ENCODE measurements around the gene TPR. TPM values are rescaled to one million over a fixed set of nuclear protein-coding genes. Genes with fewer than 3 reads are reported as not detected.

Gene TPR
- polyA plus RNA-seq, 1 donor (not counting 4 experiments of a cell fraction or from before 2014, with no cell fraction given), result 46.8 TPM

GRCh38 chr1:186308264-186309060 is 66.6 kb downstream of the TPR start:
- H3K9me3 ChIP-seq (ENCODE audit: control insufficient read depth, low read depth, low read length), result no peaks in the 10 kb centered on the region
- H3K27ac ChIP-seq (ENCODE audit: control insufficient read depth, insufficient read depth, low read length), result no peak overlapping the region
- no peaks in the 10 kb centered on the region for H3K27me3 ChIP-seq (ENCODE audit: control insufficient read depth, extremely low read depth, insufficient read depth, low read length)
- no peak overlapping the region for H3K4me3 ChIP-seq (ENCODE audit: control insufficient read depth in 2 of 3, extremely low read depth in 1 of 3, insufficient read depth in 2 of 3, low read depth in 1 of 3, low read length in 3 of 3)
- H3K36me3 ChIP-seq (ENCODE audit: control insufficient read depth in 2 of 2, extremely low read depth in 1 of 2, insufficient read depth in 2 of 2, low read length in 2 of 2), result peaks cover 1 to 5% of the 10 kb centered on the region in 2 experiments
- no peaks in the 10 kb centered on the region for H3K9me1 ChIP-seq (ENCODE audit: control insufficient read depth, extremely low read depth, insufficient read depth, low read length)
- dilution Hi-C loops (cut with MboI; ENCODE audit: extremely low pct_ligation_motif_present, low sequenced_read_pairs), result no loop called here
- TF ChIP-seq EZH2 (IDR thresholded peaks at IDR 0.05; ENCODE audit: low read length) (no peak), CTCF (optimal IDR thresholded peaks at IDR 0.05 in 1 of 3, IDR thresholded peaks at IDR 0.05 in 1 of 3, conservative IDR thresholded peaks at IDR 0.05 in 1 of 3; ENCODE audit: extremely low read depth in 1 of 3, insufficient read depth in 2 of 3, low read length in 3 of 3) (no peak)
- FAIRE-seq (no peak), DNase-seq (ENCODE audit: low read depth, low spot score) (no peak)
- H3K4me1 ChIP-seq (ENCODE audit: control insufficient read depth, extremely low read depth, insufficient read depth, low read length), result no peaks in the 10 kb centered on the region
- H3K4me2 ChIP-seq (ENCODE audit: control insufficient read depth, extremely low read depth, insufficient read depth, low read depth, low read length), result no peak overlapping the region
- H3K9ac ChIP-seq (ENCODE audit: control insufficient read depth, extremely low read depth, insufficient read depth, low read length), result no peak overlapping the region
- H2AFZ ChIP-seq (ENCODE audit: control insufficient read depth, low read length), result no peak overlapping the region
- H3K79me2 ChIP-seq (ENCODE audit: control insufficient read depth, insufficient read depth, low read length), result no peaks in the 10 kb centered on the region
- no peaks in the 10 kb centered on the region for H4K20me1 ChIP-seq (ENCODE audit: control insufficient read depth, extremely low read depth, insufficient read depth, low read length)

- FAIRE-seq (no peak), DNase-seq (ENCODE audit: low read depth, low spot score) (no peak)
- H3K9me1 ChIP-seq (ENCODE audit: control insufficient read depth, extremely low read depth, insufficient read depth, low read length), result no peaks in the 10 kb centered on the region
- no peak overlapping the region for H3K4me2 ChIP-seq (ENCODE audit: control insufficient read depth, extremely low read depth, insufficient read depth, low read depth, low read length)
- TF ChIP-seq EZH2 (IDR thresholded peaks at IDR 0.05; ENCODE audit: low read length) (no peak), CTCF (optimal IDR thresholded peaks at IDR 0.05 in 1 of 3, IDR thresholded peaks at IDR 0.05 in 1 of 3, conservative IDR thresholded peaks at IDR 0.05 in 1 of 3; ENCODE audit: extremely low read depth in 1 of 3, insufficient read depth in 2 of 3, low read length in 3 of 3) (no peak)
- H3K79me2 ChIP-seq (ENCODE audit: control insufficient read depth, insufficient read depth, low read length), result no peaks in the 10 kb centered on the region
- no peak overlapping the region for H3K27ac ChIP-seq (ENCODE audit: control insufficient read depth, insufficient read depth, low read length)
- no peak overlapping the region for H3K9ac ChIP-seq (ENCODE audit: control insufficient read depth, extremely low read depth, insufficient read depth, low read length)
- no peaks in the 10 kb centered on the region for H4K20me1 ChIP-seq (ENCODE audit: control insufficient read depth, extremely low read depth, insufficient read depth, low read length)
- dilution Hi-C loops (cut with MboI; ENCODE audit: extremely low pct_ligation_motif_present, low sequenced_read_pairs), result no loop called here
- no peaks in the 10 kb centered on the region for H3K9me3 ChIP-seq (ENCODE audit: control insufficient read depth, low read depth, low read length)
- peaks cover 0 to 4% of the 10 kb centered on the region in 2 experiments for H3K36me3 ChIP-seq (ENCODE audit: control insufficient read depth in 2 of 2, extremely low read depth in 1 of 2, insufficient read depth in 2 of 2, low read length in 2 of 2)
- no peak overlapping the region for H3K4me3 ChIP-seq (ENCODE audit: control insufficient read depth in 2 of 3, extremely low read depth in 1 of 3, insufficient read depth in 2 of 3, low read depth in 1 of 3, low read length in 3 of 3)
- no peaks in the 10 kb centered on the region for H3K27me3 ChIP-seq (ENCODE audit: control insufficient read depth, extremely low read depth, insufficient read depth, low read length)
- H3K4me1 ChIP-seq (ENCODE audit: control insufficient read depth, extremely low read depth, insufficient read depth, low read length), result no peaks in the 10 kb centered on the region
- H2AFZ ChIP-seq (ENCODE audit: control insufficient read depth, low read length), result no peak overlapping the region
Observed at GRCh38 chr1:186307445-186307844, 67.6 kb downstream of the TPR start.

All from keratinocyte (primary cell).